Measurements from ENCODE around the gene COCH. TPM values are rescaled to one million over a fixed set of nuclear protein-coding genes. Genes with fewer than 3 reads are reported as not detected.

COCH gene
- total RNA-seq, 1 experiment from 2014 or later: 1.4 TPM

- Histone ChIP-seq H3K4me2 (no peak overlapping the region), H3K36me3 (ENCODE audit: low read depth) (no peaks in the 10 kb centered on the region), H3K27me3 (ENCODE audit: insufficient read depth, low read depth) (no peaks in the 10 kb centered on the region), H4K20me1 (ENCODE audit: insufficient read depth) (no peaks in the 10 kb centered on the region), H2AFZ (no peak overlapping the region), H3K9me2 (ENCODE audit: insufficient read depth) (no peaks in the 10 kb centered on the region), H3K9me3 (ENCODE audit: insufficient read depth, low read depth) (no peaks in the 10 kb centered on the region), H3K4me1 (replicated peaks; ENCODE audit: insufficient read depth) (no peaks in the 10 kb centered on the region), H3K4me3 (no peak overlapping the region), H3K79me2 (ENCODE audit: low read depth) (no peaks in the 10 kb centered on the region), H3F3A (ENCODE audit: insufficient read depth, low read depth) (no peaks in the 10 kb centered on the region), H3K27ac (no peak overlapping the region)
- intact Hi-C loops (cut with micrococcal nuclease; ENCODE audit: unreplicated experiment): no loop called here
- ChIA-PET CTCF (no interaction called here), POLR2A (ENCODE audit: unreplicated experiment) (no interaction called here)
- TF ChIP-seq CTCF (conservative IDR thresholded peaks at IDR 0.05): no peak
- TF ChIP-seq EZH2 (IDR thresholded peaks at IDR 0.05; ENCODE audit: low read depth): no peak
- BruUV-seq (replicated peaks): no TSS peak
- no peak for DNase-seq
Observed at GRCh38 chr14:30849983-30850382, 24.4 kb upstream of the COCH start.

- Histone ChIP-seq H3K27ac (no peak overlapping the region), H3K4me3 (no peak overlapping the region), H3K79me2 (ENCODE audit: low read depth) (no peaks in the 10 kb centered on the region), H3K9me3 (ENCODE audit: insufficient read depth, low read depth) (no peaks in the 10 kb centered on the region), H3K27me3 (ENCODE audit: insufficient read depth, low read depth) (no peaks in the 10 kb centered on the region), H2AFZ (no peak overlapping the region), H4K20me1 (ENCODE audit: insufficient read depth) (no peaks in the 10 kb centered on the region), H3K4me1 (replicated peaks; ENCODE audit: insufficient read depth) (no peaks in the 10 kb centered on the region), H3K4me2 (no peak overlapping the region), H3F3A (ENCODE audit: insufficient read depth, low read depth) (no peaks in the 10 kb centered on the region), H3K36me3 (ENCODE audit: low read depth) (no peaks in the 10 kb centered on the region), H3K9me2 (ENCODE audit: insufficient read depth) (no peaks in the 10 kb centered on the region)
- CTCF ChIA-PET: no interaction called here
- POLR2A ChIA-PET (ENCODE audit: unreplicated experiment): no interaction called here
- BruUV-seq (replicated peaks): no TSS peak
- TF ChIP-seq EZH2 (IDR thresholded peaks at IDR 0.05; ENCODE audit: low read depth): no peak
- TF ChIP-seq CTCF (conservative IDR thresholded peaks at IDR 0.05): no peak
- intact Hi-C loops (cut with micrococcal nuclease; ENCODE audit: unreplicated experiment): no loop called here
- DNase-seq: no peak
Observed at GRCh38 chr14:30853946-30854345, 20.4 kb upstream of the COCH start.

- H3K4me3 ChIP-seq: no peak overlapping the region
- no peaks in the 10 kb centered on the region for H3K4me1 ChIP-seq (replicated peaks; ENCODE audit: insufficient read depth)
- no peaks in the 10 kb centered on the region for H4K20me1 ChIP-seq (ENCODE audit: insufficient read depth)
- no peak overlapping the region for H2AFZ ChIP-seq
- ChIA-PET CTCF (no interaction called here), POLR2A (ENCODE audit: unreplicated experiment) (no interaction called here)
- BruUV-seq (replicated peaks): no TSS peak
- H3K27me3 ChIP-seq (ENCODE audit: insufficient read depth, low read depth): no peaks in the 10 kb centered on the region
- H3K79me2 ChIP-seq (ENCODE audit: low read depth): no peaks in the 10 kb centered on the region
- no peaks in the 10 kb centered on the region for H3K9me2 ChIP-seq (ENCODE audit: insufficient read depth)
- TF ChIP-seq EZH2 (IDR thresholded peaks at IDR 0.05; ENCODE audit: low read depth) (no peak), CTCF (conservative IDR thresholded peaks at IDR 0.05) (no peak)
- H3K4me2 ChIP-seq: no peak overlapping the region
- no peaks in the 10 kb centered on the region for H3K9me3 ChIP-seq (ENCODE audit: insufficient read depth, low read depth)
- intact Hi-C loops (cut with micrococcal nuclease; ENCODE audit: unreplicated experiment): no loop called here
- H3K27ac ChIP-seq: no peak overlapping the region
- H3F3A ChIP-seq (ENCODE audit: insufficient read depth, low read depth): no peaks in the 10 kb centered on the region
- H3K36me3 ChIP-seq (ENCODE audit: low read depth): no peaks in the 10 kb centered on the region
- DNase-seq: no peak
Observed at GRCh38 chr14:30854492-30854891, 19.9 kb upstream of the COCH start.
